ENCODE data around the gene CNTNAP5.

DNA sequence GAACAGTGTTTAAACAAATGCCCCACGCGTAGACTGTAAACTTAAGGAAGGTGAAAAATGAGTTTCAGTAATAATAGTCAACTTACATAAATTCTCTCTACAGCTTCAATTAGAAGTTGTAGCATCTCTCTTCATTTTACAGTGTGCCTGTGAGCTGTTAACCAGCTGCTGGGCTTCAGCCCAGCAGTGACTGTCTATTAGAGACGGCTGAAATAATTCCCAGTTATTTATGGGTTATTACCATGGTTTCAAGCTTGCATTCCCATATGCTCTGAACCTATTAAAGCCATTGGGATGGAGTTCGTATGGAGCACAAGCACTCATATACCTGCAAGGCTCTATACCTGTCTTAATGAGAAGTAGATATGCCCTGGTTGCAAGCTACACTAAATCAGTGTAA is 501.1 kb downstream of the CNTNAP5 start:
- TF ChIP-seq, protein P1, sequence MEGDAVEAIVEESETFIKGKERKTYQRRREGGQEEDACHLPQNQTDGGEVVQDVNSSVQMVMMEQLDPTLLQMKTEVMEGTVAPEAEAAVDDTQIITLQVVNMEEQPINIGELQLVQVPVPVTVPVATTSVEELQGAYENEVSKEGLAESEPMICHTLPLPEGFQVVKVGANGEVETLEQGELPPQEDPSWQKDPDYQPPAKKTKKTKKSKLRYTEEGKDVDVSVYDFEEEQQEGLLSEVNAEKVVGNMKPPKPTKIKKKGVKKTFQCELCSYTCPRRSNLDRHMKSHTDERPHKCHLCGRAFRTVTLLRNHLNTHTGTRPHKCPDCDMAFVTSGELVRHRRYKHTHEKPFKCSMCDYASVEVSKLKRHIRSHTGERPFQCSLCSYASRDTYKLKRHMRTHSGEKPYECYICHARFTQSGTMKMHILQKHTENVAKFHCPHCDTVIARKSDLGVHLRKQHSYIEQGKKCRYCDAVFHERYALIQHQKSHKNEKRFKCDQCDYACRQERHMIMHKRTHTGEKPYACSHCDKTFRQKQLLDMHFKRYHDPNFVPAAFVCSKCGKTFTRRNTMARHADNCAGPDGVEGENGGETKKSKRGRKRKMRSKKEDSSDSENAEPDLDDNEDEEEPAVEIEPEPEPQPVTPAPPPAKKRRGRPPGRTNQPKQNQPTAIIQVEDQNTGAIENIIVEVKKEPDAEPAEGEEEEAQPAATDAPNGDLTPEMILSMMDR (IDR thresholded peaks at IDR 0.05) = no peak
- no peak for TF ChIP-seq ZFX (IDR thresholded peaks at IDR 0.05; ENCODE audit: borderline replicate concordance)
